Type B pancreatic cell (in vitro differentiated cells): Measurements from ENCODE around the gene MYO1E. TPM values are rescaled to one million over a fixed set of nuclear protein-coding genes. Genes with fewer than 3 reads are reported as not detected.

Experiments used
- DNase-seq: peaks from one replicate; pipeline ENCODE4 v3.0.0; 2021; ENCODE audit warnings: mixed read lengths; ENCODE audit not compliant: unreplicated experiment; ENCODE audit errors: extremely low spot score
- H3K27ac Mint-ChIP-seq: 2 replicates; pipeline ENCODE4 v1.8.0; 2021; ENCODE audit warnings: mild to moderate bottlenecking, mixed read lengths
- H3K27me3 Mint-ChIP-seq: 2 replicates; pipeline ENCODE4 v1.8.0; 2021; ENCODE audit warnings: mixed read lengths
- H3K36me3 Mint-ChIP-seq: 2 replicates; pipeline ENCODE4 v1.8.0; 2021; ENCODE audit warnings: mixed read lengths
- H3K4me1 Mint-ChIP-seq: one replicate; pipeline ENCODE4 v1.8.0; 2021; ENCODE audit warnings: mixed read lengths; ENCODE audit not compliant: unreplicated experiment
- H3K4me3 Mint-ChIP-seq: 2 replicates; pipeline ENCODE4 v1.8.0; 2021; ENCODE audit warnings: mild to moderate bottlenecking, mixed read lengths
- H3K9me3 Mint-ChIP-seq: 2 replicates; pipeline ENCODE4 v1.8.0; 2021; ENCODE audit warnings: mixed read lengths
- total RNA-seq: library from RNA; stranded (reverse); gene quantifications from 2 replicates; pipeline ENCODE4 v1.2.1, GENCODE V29; 2021; ENCODE audit warnings: low replicate concordance
- TF ChIP-seq, protein P1 (sequence below): fragments of 200-600 bp; sonication (generic); conservative IDR thresholded peaks from 2 replicates; pipeline ENCODE4 v1.5.0; 2021; ENCODE audit warnings: antibody characterized with exemption, mild to moderate bottlenecking

Gene MYO1E
- total RNA-seq, 1 donor from 2014 or later: 55.6 TPM

- no peak overlapping the region for H3K27ac Mint-ChIP-seq
- DNase-seq: no peak
- no peaks in the 10 kb centered on the region for H3K27me3 Mint-ChIP-seq
- H3K4me3 Mint-ChIP-seq: no peak overlapping the region
- TF ChIP-seq, protein P1, sequence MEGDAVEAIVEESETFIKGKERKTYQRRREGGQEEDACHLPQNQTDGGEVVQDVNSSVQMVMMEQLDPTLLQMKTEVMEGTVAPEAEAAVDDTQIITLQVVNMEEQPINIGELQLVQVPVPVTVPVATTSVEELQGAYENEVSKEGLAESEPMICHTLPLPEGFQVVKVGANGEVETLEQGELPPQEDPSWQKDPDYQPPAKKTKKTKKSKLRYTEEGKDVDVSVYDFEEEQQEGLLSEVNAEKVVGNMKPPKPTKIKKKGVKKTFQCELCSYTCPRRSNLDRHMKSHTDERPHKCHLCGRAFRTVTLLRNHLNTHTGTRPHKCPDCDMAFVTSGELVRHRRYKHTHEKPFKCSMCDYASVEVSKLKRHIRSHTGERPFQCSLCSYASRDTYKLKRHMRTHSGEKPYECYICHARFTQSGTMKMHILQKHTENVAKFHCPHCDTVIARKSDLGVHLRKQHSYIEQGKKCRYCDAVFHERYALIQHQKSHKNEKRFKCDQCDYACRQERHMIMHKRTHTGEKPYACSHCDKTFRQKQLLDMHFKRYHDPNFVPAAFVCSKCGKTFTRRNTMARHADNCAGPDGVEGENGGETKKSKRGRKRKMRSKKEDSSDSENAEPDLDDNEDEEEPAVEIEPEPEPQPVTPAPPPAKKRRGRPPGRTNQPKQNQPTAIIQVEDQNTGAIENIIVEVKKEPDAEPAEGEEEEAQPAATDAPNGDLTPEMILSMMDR: no peak
- peaks cover 5% of the 10 kb centered on the region for H3K4me1 Mint-ChIP-seq
- H3K9me3 Mint-ChIP-seq: no peaks in the 10 kb centered on the region
- peaks cover 4% of the 10 kb centered on the region for H3K36me3 Mint-ChIP-seq
These were observed 134.7 kb downstream of the MYO1E start for GRCh38 chr15:59237924-59238331.

GRCh38 chr15:59237119-59237855, 135.4 kb downstream of the MYO1E start:
- H3K4me3 Mint-ChIP-seq: no peak overlapping the region
- peaks cover 7% of the 10 kb centered on the region for H3K36me3 Mint-ChIP-seq
- TF ChIP-seq, protein P1: no peak
- peaks cover 7% of the 10 kb centered on the region for H3K4me1 Mint-ChIP-seq
- DNase-seq: no peak
- no peaks in the 10 kb centered on the region for H3K9me3 Mint-ChIP-seq
- H3K27ac Mint-ChIP-seq: no peak overlapping the region
- no peaks in the 10 kb centered on the region for H3K27me3 Mint-ChIP-seq

- Mint-ChIP-seq H3K27ac (no peak overlapping the region), H3K27me3 (no peaks in the 10 kb centered on the region), H3K4me1 (peaks cover 10% of the 10 kb centered on the region), H3K4me3 (peak overlapping the region; percentile 1), H3K9me3 (no peaks in the 10 kb centered on the region), H3K36me3 (peaks cover 9% of the 10 kb centered on the region)
- TF ChIP-seq, protein P1: no peak
- no peak for DNase-seq
These were observed 136.3 kb downstream of the MYO1E start for GRCh38 chr15:59236394-59236793.

GRCh38 chr15:59232476-59232875, 140.2 kb downstream of the MYO1E start:
- DNase-seq: no peak
- TF ChIP-seq, protein P1: no peak
- H3K36me3 Mint-ChIP-seq: peaks cover 9% of the 10 kb centered on the region
- H3K27ac Mint-ChIP-seq: no peak overlapping the region
- peaks cover 10% of the 10 kb centered on the region for H3K4me1 Mint-ChIP-seq
- H3K27me3 Mint-ChIP-seq: no peaks in the 10 kb centered on the region
- no peak overlapping the region for H3K4me3 Mint-ChIP-seq
- H3K9me3 Mint-ChIP-seq: no peaks in the 10 kb centered on the region

DNA sequence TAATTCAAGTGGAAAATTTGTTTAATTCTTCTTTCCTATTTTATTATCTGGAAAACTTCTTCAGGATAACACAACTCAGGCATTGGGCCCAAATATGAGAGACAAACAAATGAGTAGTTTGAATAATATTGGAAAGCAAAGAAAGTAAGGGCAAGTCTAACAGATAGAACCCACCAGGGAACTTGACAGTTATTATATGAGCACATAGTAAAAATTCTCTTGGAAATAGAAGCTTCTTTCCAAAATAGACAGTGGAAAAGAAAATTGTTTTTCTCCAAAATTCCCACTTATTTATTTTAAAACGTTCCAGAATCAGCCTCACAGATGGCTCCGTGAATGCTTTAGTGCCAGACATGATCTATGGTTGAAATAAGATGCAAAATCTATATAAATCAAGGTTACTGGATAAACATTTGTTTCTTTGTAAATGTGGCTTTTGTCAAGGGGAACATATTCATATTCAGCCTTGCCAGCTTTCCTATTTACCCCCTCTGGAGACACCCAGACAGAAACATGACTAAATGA, 142.1 kb downstream of the MYO1E start:
- H3K4me1 Mint-ChIP-seq: peaks cover 5% of the 10 kb centered on the region
- TF ChIP-seq, protein P1: no peak
- H3K27ac Mint-ChIP-seq: no peak overlapping the region
- no peaks in the 10 kb centered on the region for H3K27me3 Mint-ChIP-seq
- no peak overlapping the region for H3K4me3 Mint-ChIP-seq
- H3K36me3 Mint-ChIP-seq: peaks cover 11% of the 10 kb centered on the region
- no peaks in the 10 kb centered on the region for H3K9me3 Mint-ChIP-seq
- DNase-seq: no peak
